ENCODE measurements around the gene PTPRK.

GRCh38 chr6:128389820-128390534, 130.4 kb downstream of the PTPRK start:
- TF ChIP-seq CTCF (conservative IDR thresholded peaks at IDR 0.05; ENCODE audit: low read depth, low read length) (no peak), EZH2 (IDR thresholded peaks at IDR 0.05; ENCODE audit: low read length, unreplicated experiment) (no peak), EZH2phosphoT487 (IDR thresholded peaks at IDR 0.05; ENCODE audit: borderline replicate concordance, low read length) (no peak)

Data from PC-3 (cell line).